ENCODE data around the gene SEL1L2.

GRCh38 chr20:13825465-13825864 lies 164.9 kb downstream of the SEL1L2 start:
- TF ChIP-seq CTCF (conservative IDR thresholded peaks at IDR 0.05; ENCODE audit: low read length), result no peak
- no peak for TF ChIP-seq EZH2phosphoT487 (IDR thresholded peaks at IDR 0.05; ENCODE audit: borderline replicate concordance)
